OCI-LY1 (cell line): Measurements from ENCODE around the gene RERE.

Experiments
- H2AFZ ChIP-seq: fragments of 200-600 bp; sonication (generic), shearing (Covaris generic); 2 replicates; pipeline ENCODE4 v1.6.0; 2014; ENCODE audit warnings: antibody characterized with exemption, mild to moderate bottlenecking, low read length
- H3F3A ChIP-seq: fragments of 200-600 bp; sonication (generic), shearing (Covaris generic); 2 replicates; pipeline ENCODE4 v1.6.0; 2014; ENCODE audit warnings: mild to moderate bottlenecking, antibody characterized with exemption, low read length, moderate library complexity; ENCODE audit not compliant: insufficient read depth
- H3K27ac ChIP-seq: fragments of 200-600 bp; sonication (generic); 2 replicates; pipeline ENCODE4 v1.5.1; 2014; ENCODE audit warnings: low read length, mixed run types, mild to moderate bottlenecking, low read depth; ENCODE audit not compliant: poor library complexity, severe bottlenecking
- H3K27me3 ChIP-seq: fragments of 200-600 bp; sonication (generic); 2 replicates; pipeline ENCODE4 v1.6.0; 2014; ENCODE audit warnings: antibody characterized with exemption, mild to moderate bottlenecking, low read length, moderate library complexity; ENCODE audit not compliant: insufficient read depth
- H3K36me3 ChIP-seq: fragments of 200-600 bp; sonication (generic); 2 replicates; pipeline ENCODE4 v1.6.1; 2014; ENCODE audit warnings: mild to moderate bottlenecking, antibody characterized with exemption, low read length, moderate library complexity, mixed read lengths; ENCODE audit not compliant: insufficient read depth
- H3K4me1 ChIP-seq: fragments of 200-600 bp; sonication (generic); 2 replicates; pipeline ENCODE4 v1.5.1; 2014; ENCODE audit warnings: mild to moderate bottlenecking, low read length, moderate library complexity; ENCODE audit not compliant: insufficient read depth, severe bottlenecking
- H3K4me2 ChIP-seq: fragments of 200-600 bp; sonication (generic), shearing (Covaris generic); 2 replicates; pipeline ENCODE4 v1.6.1; 2014; ENCODE audit warnings: low read length
- H3K4me3 ChIP-seq: fragments of 200-600 bp; sonication (generic); 2 replicates; pipeline ENCODE4 v1.5.1; 2014; ENCODE audit warnings: low read length, low read depth, mild to moderate bottlenecking, mixed read lengths; ENCODE audit not compliant: poor library complexity, severe bottlenecking
- H3K79me2 ChIP-seq: fragments of 200-600 bp; shearing (Covaris generic); 2 replicates; pipeline ENCODE4 v1.6.1; 2016; ENCODE audit warnings: mixed run types, low read length, mixed read lengths; ENCODE audit not compliant: insufficient read depth
- H3K9ac ChIP-seq: fragments of 200-600 bp; sonication (generic), shearing (Covaris generic); 2 replicates; pipeline ENCODE4 v1.6.1; 2014; ENCODE audit warnings: mild to moderate bottlenecking, low read length, mixed read lengths
- H3K9me2 ChIP-seq: fragments of 200-600 bp; sonication (generic), shearing (Covaris generic); 2 replicates; pipeline ENCODE4 v1.6.1; 2014; ENCODE audit warnings: low read depth, mild to moderate bottlenecking, low read length, mixed read lengths
- H3K9me3 ChIP-seq: fragments of 200-600 bp; shearing (Covaris generic); 2 replicates; pipeline ENCODE4 v1.6.1; 2014; ENCODE audit warnings: low read length, mixed read lengths
- H4K20me1 ChIP-seq: fragments of 200-600 bp; sonication (generic), shearing (Covaris generic); 2 replicates; pipeline ENCODE4 v1.6.0; 2016; ENCODE audit warnings: mild to moderate bottlenecking, low read length; ENCODE audit not compliant: insufficient read depth
- CTCF ChIP-seq: fragments of 200-600 bp; sonication (generic), shearing (Covaris generic); IDR thresholded peaks from 2 replicates; pipeline ENCODE4 v1.5.1; 2017; ENCODE audit warnings: mild to moderate bottlenecking, antibody characterized with exemption, low read length, moderate library complexity, mixed read lengths
- EZH2 ChIP-seq: fragments of 200-600 bp; sonication (generic), shearing (Covaris generic); IDR thresholded peaks from 2 replicates; pipeline ENCODE4 v1.8.0; 2017; ENCODE audit warnings: borderline replicate concordance, mixed run types, mild to moderate bottlenecking, antibody characterized with exemption, low read length, moderate library complexity, mixed read lengths

RERE gene

GRCh38 chr1:8481650-8482380 lies 335.6 kb downstream of the RERE start:
- Histone ChIP-seq H2AFZ (no peak overlapping the region), H3K4me3 (no peak overlapping the region), H3F3A (peaks cover 3% of the 10 kb centered on the region; the same call in 1 of the 2 replicates), H3K79me2 (no peaks in the 10 kb centered on the region; the same call in 1 of the 2 replicates), H3K4me2 (no peak overlapping the region), H3K9me3 (no peaks in the 10 kb centered on the region), H3K27me3 (no peaks in the 10 kb centered on the region), H3K9me2 (no peaks in the 10 kb centered on the region), H4K20me1 (no peaks in the 10 kb centered on the region), H3K4me1 (peaks cover 22% of the 10 kb centered on the region), H3K27ac (no peak overlapping the region), H3K9ac (no peak overlapping the region), H3K36me3 (peaks cover 6% of the 10 kb centered on the region; the same call in 1 of the 2 replicates)
- no peak for TF ChIP-seq CTCF
- TF ChIP-seq EZH2: no peak

- TF ChIP-seq CTCF (no peak), EZH2 (no peak)
- Histone ChIP-seq H3K27ac (peak overlapping the region; percentile 84), H3K9me2 (no peaks in the 10 kb centered on the region), H2AFZ (no peak overlapping the region), H3K4me1 (peaks cover 49% of the 10 kb centered on the region), H4K20me1 (no peaks in the 10 kb centered on the region), H3K79me2 (no peaks in the 10 kb centered on the region; the same call in 1 of the 2 replicates), H3K4me3 (no peak overlapping the region), H3K9ac (no peak overlapping the region), H3F3A (peaks cover 6% of the 10 kb centered on the region; the same call in 1 of the 2 replicates), H3K4me2 (no peak overlapping the region), H3K27me3 (no peaks in the 10 kb centered on the region), H3K9me3 (no peaks in the 10 kb centered on the region), H3K36me3 (no peaks in the 10 kb centered on the region)
Observed at GRCh38 chr1:8478566-8478965, 338.9 kb downstream of the RERE start.

GRCh38 chr1:8477983-8478362 lies 339.5 kb downstream of the RERE start:
- H3K4me1 ChIP-seq: peaks cover 55% of the 10 kb centered on the region
- no peaks in the 10 kb centered on the region for H3K36me3 ChIP-seq
- no peak overlapping the region for H2AFZ ChIP-seq
- peak overlapping the region; percentile 61 for H3K4me2 ChIP-seq
- H3K27ac ChIP-seq: peak overlapping the region; percentile 84
- peaks cover 6% of the 10 kb centered on the region; the same call in 1 of the 2 replicates for H3F3A ChIP-seq
- H3K27me3 ChIP-seq: no peaks in the 10 kb centered on the region
- H3K9ac ChIP-seq: peak overlapping the region; percentile 10; the same call in 1 of the 2 replicates
- no peaks in the 10 kb centered on the region for H3K9me2 ChIP-seq
- no peaks in the 10 kb centered on the region; the same call in 1 of the 2 replicates for H3K79me2 ChIP-seq
- H4K20me1 ChIP-seq: no peaks in the 10 kb centered on the region
- no peaks in the 10 kb centered on the region for H3K9me3 ChIP-seq
- TF ChIP-seq EZH2 (no peak), CTCF (no peak)
- no peak overlapping the region for H3K4me3 ChIP-seq
